ENCODE results near the gene PTGFRN. TPM values are rescaled to one million over a fixed set of nuclear protein-coding genes. Genes with fewer than 3 reads are reported as not detected.
A peak's percentile ranks its signal among the peaks of the same experiment; 100 is the strongest.

PTGFRN gene
- total and polyA plus RNA-seq, 9 of the 15 experiments (the other 6 are each of a cell fraction or from before 2014, with no cell fraction given) = 17.3 to 33.1 (median 25.7) TPM

GRCh38 chr1:116929961-116930592 is 20.4 kb downstream of the PTGFRN start (continued):
- TF ChIP-seq, protein P1, sequence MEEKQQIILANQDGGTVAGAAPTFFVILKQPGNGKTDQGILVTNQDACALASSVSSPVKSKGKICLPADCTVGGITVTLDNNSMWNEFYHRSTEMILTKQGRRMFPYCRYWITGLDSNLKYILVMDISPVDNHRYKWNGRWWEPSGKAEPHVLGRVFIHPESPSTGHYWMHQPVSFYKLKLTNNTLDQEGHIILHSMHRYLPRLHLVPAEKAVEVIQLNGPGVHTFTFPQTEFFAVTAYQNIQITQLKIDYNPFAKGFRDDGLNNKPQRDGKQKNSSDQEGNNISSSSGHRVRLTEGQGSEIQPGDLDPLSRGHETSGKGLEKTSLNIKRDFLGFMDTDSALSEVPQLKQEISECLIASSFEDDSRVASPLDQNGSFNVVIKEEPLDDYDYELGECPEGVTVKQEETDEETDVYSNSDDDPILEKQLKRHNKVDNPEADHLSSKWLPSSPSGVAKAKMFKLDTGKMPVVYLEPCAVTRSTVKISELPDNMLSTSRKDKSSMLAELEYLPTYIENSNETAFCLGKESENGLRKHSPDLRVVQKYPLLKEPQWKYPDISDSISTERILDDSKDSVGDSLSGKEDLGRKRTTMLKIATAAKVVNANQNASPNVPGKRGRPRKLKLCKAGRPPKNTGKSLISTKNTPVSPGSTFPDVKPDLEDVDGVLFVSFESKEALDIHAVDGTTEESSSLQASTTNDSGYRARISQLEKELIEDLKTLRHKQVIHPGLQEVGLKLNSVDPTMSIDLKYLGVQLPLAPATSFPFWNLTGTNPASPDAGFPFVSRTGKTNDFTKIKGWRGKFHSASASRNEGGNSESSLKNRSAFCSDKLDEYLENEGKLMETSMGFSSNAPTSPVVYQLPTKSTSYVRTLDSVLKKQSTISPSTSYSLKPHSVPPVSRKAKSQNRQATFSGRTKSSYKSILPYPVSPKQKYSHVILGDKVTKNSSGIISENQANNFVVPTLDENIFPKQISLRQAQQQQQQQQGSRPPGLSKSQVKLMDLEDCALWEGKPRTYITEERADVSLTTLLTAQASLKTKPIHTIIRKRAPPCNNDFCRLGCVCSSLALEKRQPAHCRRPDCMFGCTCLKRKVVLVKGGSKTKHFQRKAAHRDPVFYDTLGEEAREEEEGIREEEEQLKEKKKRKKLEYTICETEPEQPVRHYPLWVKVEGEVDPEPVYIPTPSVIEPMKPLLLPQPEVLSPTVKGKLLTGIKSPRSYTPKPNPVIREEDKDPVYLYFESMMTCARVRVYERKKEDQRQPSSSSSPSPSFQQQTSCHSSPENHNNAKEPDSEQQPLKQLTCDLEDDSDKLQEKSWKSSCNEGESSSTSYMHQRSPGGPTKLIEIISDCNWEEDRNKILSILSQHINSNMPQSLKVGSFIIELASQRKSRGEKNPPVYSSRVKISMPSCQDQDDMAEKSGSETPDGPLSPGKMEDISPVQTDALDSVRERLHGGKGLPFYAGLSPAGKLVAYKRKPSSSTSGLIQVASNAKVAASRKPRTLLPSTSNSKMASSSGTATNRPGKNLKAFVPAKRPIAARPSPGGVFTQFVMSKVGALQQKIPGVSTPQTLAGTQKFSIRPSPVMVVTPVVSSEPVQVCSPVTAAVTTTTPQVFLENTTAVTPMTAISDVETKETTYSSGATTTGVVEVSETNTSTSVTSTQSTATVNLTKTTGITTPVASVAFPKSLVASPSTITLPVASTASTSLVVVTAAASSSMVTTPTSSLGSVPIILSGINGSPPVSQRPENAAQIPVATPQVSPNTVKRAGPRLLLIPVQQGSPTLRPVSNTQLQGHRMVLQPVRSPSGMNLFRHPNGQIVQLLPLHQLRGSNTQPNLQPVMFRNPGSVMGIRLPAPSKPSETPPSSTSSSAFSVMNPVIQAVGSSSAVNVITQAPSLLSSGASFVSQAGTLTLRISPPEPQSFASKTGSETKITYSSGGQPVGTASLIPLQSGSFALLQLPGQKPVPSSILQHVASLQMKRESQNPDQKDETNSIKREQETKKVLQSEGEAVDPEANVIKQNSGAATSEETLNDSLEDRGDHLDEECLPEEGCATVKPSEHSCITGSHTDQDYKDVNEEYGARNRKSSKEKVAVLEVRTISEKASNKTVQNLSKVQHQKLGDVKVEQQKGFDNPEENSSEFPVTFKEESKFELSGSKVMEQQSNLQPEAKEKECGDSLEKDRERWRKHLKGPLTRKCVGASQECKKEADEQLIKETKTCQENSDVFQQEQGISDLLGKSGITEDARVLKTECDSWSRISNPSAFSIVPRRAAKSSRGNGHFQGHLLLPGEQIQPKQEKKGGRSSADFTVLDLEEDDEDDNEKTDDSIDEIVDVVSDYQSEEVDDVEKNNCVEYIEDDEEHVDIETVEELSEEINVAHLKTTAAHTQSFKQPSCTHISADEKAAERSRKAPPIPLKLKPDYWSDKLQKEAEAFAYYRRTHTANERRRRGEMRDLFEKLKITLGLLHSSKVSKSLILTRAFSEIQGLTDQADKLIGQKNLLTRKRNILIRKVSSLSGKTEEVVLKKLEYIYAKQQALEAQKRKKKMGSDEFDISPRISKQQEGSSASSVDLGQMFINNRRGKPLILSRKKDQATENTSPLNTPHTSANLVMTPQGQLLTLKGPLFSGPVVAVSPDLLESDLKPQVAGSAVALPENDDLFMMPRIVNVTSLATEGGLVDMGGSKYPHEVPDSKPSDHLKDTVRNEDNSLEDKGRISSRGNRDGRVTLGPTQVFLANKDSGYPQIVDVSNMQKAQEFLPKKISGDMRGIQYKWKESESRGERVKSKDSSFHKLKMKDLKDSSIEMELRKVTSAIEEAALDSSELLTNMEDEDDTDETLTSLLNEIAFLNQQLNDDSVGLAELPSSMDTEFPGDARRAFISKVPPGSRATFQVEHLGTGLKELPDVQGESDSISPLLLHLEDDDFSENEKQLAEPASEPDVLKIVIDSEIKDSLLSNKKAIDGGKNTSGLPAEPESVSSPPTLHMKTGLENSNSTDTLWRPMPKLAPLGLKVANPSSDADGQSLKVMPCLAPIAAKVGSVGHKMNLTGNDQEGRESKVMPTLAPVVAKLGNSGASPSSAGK (IDR thresholded peaks at IDR 0.05) = 0 out of 2 replicates have a peak, but pooled peaks have one; percentile 9
- TF ChIP-seq CCNT2 (IDR thresholded peaks at IDR 0.05; ENCODE audit: borderline replicate concordance, extremely low read depth, insufficient read length, low read depth, low read length) = no peak
- 0 out of 4 replicates have a peak, but pooled peaks of 1 of the 2 experiments have one; percentile 24 for TF ChIP-seq MLLT1 (IDR thresholded peaks at IDR 0.05)
- TF ChIP-seq POLR3A (IDR thresholded peaks at IDR 0.05; ENCODE audit: borderline replicate concordance, extremely low read depth, insufficient read depth, insufficient read length) = no peak
- TF ChIP-seq ZNF3 (CRISPR knock-in tag; IDR thresholded peaks at IDR 0.05) = no peak
- no peak for TF ChIP-seq E2F5 (CRISPR knock-in tag; IDR thresholded peaks at IDR 0.05)
- TF ChIP-seq MTA1 (IDR thresholded peaks at IDR 0.05; ENCODE audit: borderline replicate concordance) = no peak
- TF ChIP-seq, protein P2, sequence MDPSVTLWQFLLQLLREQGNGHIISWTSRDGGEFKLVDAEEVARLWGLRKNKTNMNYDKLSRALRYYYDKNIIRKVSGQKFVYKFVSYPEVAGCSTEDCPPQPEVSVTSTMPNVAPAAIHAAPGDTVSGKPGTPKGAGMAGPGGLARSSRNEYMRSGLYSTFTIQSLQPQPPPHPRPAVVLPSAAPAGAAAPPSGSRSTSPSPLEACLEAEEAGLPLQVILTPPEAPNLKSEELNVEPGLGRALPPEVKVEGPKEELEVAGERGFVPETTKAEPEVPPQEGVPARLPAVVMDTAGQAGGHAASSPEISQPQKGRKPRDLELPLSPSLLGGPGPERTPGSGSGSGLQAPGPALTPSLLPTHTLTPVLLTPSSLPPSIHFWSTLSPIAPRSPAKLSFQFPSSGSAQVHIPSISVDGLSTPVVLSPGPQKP (CRISPR knock-in tag; IDR thresholded peaks at IDR 0.05) = no peak
- TF ChIP-seq FOSL1 (tag; conservative IDR thresholded peaks at IDR 0.05) = 0 out of 2 replicates have a peak, but pooled peaks have one; percentile 24
- peak; percentile 61; the same call in 1 of the 2 replicates for TF ChIP-seq JUND (IDR thresholded peaks at IDR 0.05; ENCODE audit: borderline replicate concordance, low read depth, low read length)
- no peak for TF ChIP-seq JUND (tag; IDR thresholded peaks at IDR 0.05; ENCODE audit: borderline replicate concordance, low read depth, low read length)
- no peak for TF ChIP-seq NCOR1 (IDR thresholded peaks at IDR 0.05)
